Activated naive CD8-positive, alpha-beta T cell treated with anti-CD3 and anti-CD28 coated beads for 36 hours (primary cell): ENCODE results near the gene SHOC1. TPM values are rescaled to one million over a fixed set of nuclear protein-coding genes. Genes with fewer than 3 reads are reported as not detected.

Experiments used
- DNase-seq: peaks from one replicate; pipeline ENCODE4 v3.0.0; 2021
- H3K27ac Mint-ChIP-seq: one replicate; pipeline ENCODE4 v1.8.0; 2022; ENCODE audit warnings: mild to moderate bottlenecking, moderate library complexity, mixed read lengths
- H3K27me3 Mint-ChIP-seq: one replicate; pipeline ENCODE4 v1.8.0; 2022; ENCODE audit warnings: mild to moderate bottlenecking, mixed read lengths
- H3K36me3 Mint-ChIP-seq: one replicate; pipeline ENCODE4 v1.8.0; 2021; ENCODE audit warnings: mild to moderate bottlenecking, mixed read lengths
- H3K4me1 Mint-ChIP-seq: one replicate; pipeline ENCODE4 v1.8.0; 2021; ENCODE audit warnings: mixed read lengths
- H3K4me3 Mint-ChIP-seq: one replicate; pipeline ENCODE4 v1.8.0; 2022; ENCODE audit warnings: mild to moderate bottlenecking, moderate library complexity, mixed read lengths
- H3K9me3 Mint-ChIP-seq: one replicate; pipeline ENCODE4 v1.8.0; 2022; ENCODE audit warnings: mixed read lengths
- total RNA-seq, 2 experiments: library from RNA; stranded (reverse); gene quantifications; one replicate each; pipeline ENCODE4 v1.2.3, GENCODE V29; 2021

SHOC1 gene
- not detected for total RNA-seq

DNA sequence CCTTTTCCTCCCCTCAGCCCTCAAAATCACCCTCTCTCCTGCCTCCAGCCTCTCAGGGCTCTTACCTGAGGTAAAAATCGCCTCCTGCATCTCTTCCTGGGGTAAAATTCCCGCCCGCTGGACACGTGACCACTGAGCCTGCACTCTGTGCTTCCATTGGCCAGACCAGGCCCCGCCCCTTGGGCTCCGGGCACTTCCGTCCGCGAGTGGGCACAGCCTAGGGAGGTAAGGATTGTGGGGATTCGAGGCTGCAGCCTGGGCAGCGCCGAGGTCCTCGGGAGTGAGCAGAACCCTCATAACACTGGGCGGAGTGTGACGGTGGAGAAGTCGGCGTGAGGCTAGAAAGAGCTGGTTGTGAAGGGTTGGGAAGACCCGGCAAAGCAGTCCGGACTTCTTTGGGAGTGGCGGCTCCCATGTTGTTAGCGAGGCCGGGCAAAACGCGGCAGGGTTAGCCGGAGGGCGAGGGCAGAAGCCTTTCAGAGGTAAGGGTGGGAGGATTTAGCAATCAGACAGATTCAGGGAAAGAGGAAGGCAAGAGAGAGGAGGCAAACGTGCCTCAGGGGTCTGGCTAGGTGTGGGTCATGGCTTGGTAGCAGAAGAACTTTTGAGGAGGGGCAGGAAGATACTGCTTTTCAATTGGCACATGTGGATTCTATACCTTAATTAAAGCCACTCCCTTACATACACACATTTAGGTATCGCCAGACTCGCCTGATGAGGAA lies at the start of gene SHOC1:
Gene SHOC1 (minus strand): TSS at position 103 of the 722 bp plus-strand sequence. CDS start 3,519 bp downstream, outside the sequence.
- H3K4me1 Mint-ChIP-seq: no peaks in the 10 kb centered on the region
- no peaks in the 10 kb centered on the region for H3K9me3 Mint-ChIP-seq
- H3K36me3 Mint-ChIP-seq: no peaks in the 10 kb centered on the region
- no peak for DNase-seq
- H3K27me3 Mint-ChIP-seq: no peaks in the 10 kb centered on the region
- H3K27ac Mint-ChIP-seq: no peak within 1 kb of the TSS
- H3K4me3 Mint-ChIP-seq: no peak within 1 kb of the TSS

DNA sequence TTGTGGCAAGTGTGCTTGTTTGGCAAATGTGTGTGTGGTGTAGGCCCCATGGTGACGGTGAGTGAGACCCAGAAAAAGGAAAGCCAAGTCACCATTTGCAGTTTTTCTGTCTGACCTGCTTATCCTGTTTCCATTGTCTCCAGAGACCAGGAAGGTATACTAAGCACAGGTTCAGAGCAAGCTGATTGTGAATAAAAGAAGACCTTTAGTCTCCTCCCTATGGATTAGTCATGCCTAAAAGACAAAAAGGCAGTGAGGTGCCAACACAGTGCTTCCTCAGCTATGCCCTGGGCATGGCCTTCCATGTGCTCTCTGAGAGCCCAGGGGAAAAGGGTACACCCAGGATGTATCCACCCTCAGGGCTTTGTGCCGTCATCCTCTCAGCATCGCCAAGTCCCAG lies 49.2 kb upstream of the SHOC1 start:
- H3K4me1 Mint-ChIP-seq: no peaks in the 10 kb centered on the region
- no peaks in the 10 kb centered on the region for H3K36me3 Mint-ChIP-seq

DNA sequence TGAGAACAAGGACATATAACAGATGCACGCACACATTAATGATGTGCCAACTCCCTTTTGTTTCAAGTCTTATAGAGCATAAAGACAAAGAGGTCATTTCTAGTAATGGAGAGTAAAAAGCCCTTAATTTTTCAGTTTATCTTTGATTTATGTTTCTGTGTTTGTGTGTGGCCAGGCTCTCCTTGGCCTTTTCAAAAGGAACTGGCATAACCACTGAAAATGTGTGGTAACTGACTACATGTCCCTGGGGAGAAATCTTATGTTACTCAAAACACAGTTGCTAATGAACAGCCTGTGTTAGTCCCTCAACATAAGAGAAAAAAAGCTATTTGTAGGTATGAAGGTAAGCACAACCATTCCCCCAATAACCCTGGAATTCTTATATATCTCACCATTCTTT lies 47.6 kb upstream of the SHOC1 start:
- H3K27ac Mint-ChIP-seq: no peak overlapping the region
- H3K4me1 Mint-ChIP-seq: no peaks in the 10 kb centered on the region

More for the DNA sequence above, 49.2 kb upstream of the SHOC1 start:
- DNase-seq: no peak
- Mint-ChIP-seq H3K4me3 (no peak overlapping the region), H3K27me3 (peaks cover 4% of the 10 kb centered on the region), H3K9me3 (no peaks in the 10 kb centered on the region), H3K27ac (no peak overlapping the region)

DNA sequence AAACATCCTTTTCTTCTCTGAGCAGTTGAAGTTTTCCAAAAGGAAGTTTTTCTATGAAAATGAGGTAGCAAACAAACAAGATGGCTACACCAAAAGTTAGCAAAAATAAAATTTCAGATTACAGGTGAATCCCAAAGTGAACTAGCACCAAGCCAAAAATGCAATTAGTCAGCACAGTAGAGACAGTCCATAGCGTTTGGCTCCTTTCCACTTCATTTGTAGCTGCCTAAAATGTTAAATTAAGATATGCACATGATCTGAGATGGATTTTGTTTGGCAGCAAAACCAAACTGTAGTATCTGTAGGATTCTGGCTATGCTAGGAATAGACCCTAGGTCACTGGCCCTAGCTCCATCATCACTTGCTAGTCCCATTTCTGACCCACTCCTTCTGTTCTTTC lies 45.7 kb upstream of the SHOC1 start:
- H3K27me3 Mint-ChIP-seq: peaks cover 13% of the 10 kb centered on the region
- H3K36me3 Mint-ChIP-seq: no peaks in the 10 kb centered on the region
- H3K4me3 Mint-ChIP-seq: no peak overlapping the region
- no peak for DNase-seq
- H3K4me1 Mint-ChIP-seq: no peaks in the 10 kb centered on the region
- no peaks in the 10 kb centered on the region for H3K9me3 Mint-ChIP-seq
- H3K27ac Mint-ChIP-seq: no peak overlapping the region

More for the DNA sequence above, 47.6 kb upstream of the SHOC1 start:
- DNase-seq: no peak
- H3K36me3 Mint-ChIP-seq: no peaks in the 10 kb centered on the region
- H3K9me3 Mint-ChIP-seq: no peaks in the 10 kb centered on the region
- peaks cover 13% of the 10 kb centered on the region for H3K27me3 Mint-ChIP-seq
- H3K4me3 Mint-ChIP-seq: no peak overlapping the region

DNA sequence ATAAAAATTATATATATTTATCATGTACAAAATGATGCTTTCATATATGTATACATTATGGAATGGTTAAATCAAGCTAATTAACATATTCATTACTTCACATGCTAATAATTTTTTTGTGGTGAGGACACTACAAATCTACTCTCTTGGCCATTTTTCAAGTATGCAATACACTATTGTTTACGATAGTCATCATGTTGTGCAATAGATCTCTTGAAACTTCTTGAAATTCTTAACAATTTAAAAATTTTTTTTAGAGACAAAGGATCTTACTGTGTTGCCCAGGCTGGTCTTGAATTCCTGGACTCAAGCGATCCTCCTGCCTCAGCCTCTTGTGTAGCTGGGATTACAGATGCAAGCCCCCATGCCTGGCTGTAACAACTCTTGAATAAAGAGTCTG lies 45.2 kb upstream of the SHOC1 start:
- Mint-ChIP-seq H3K9me3 (no peaks in the 10 kb centered on the region), H3K36me3 (no peaks in the 10 kb centered on the region), H3K4me1 (no peaks in the 10 kb centered on the region), H3K27ac (no peak overlapping the region), H3K27me3 (peaks cover 13% of the 10 kb centered on the region), H3K4me3 (no peak overlapping the region)
- no peak for DNase-seq

- Mint-ChIP-seq H3K9me3 (no peaks in the 10 kb centered on the region), H3K4me3 (no peak overlapping the region), H3K36me3 (no peaks in the 10 kb centered on the region), H3K4me1 (no peaks in the 10 kb centered on the region), H3K27ac (no peak overlapping the region), H3K27me3 (peaks cover 13% of the 10 kb centered on the region)
- DNase-seq: no peak
These were observed 44.6 kb upstream of the SHOC1 start for GRCh38 chr9:111839387-111839786.

GRCh38 chr9:111838439-111838838 lies 43.7 kb upstream of the SHOC1 start:
- H3K27ac Mint-ChIP-seq: no peak overlapping the region
- H3K9me3 Mint-ChIP-seq: no peaks in the 10 kb centered on the region
- H3K4me1 Mint-ChIP-seq: no peaks in the 10 kb centered on the region
- no peaks in the 10 kb centered on the region for H3K36me3 Mint-ChIP-seq
- no peak for DNase-seq
- no peak overlapping the region for H3K4me3 Mint-ChIP-seq
- H3K27me3 Mint-ChIP-seq: peaks cover 13% of the 10 kb centered on the region

- no peak overlapping the region for H3K4me3 Mint-ChIP-seq
- H3K36me3 Mint-ChIP-seq: no peaks in the 10 kb centered on the region
- no peaks in the 10 kb centered on the region for H3K9me3 Mint-ChIP-seq
- no peak overlapping the region for H3K27ac Mint-ChIP-seq
- peaks cover 13% of the 10 kb centered on the region for H3K27me3 Mint-ChIP-seq
- no peak for DNase-seq
- H3K4me1 Mint-ChIP-seq: no peaks in the 10 kb centered on the region
These were observed 41.6 kb upstream of the SHOC1 start for GRCh38 chr9:111836311-111836710.

DNA sequence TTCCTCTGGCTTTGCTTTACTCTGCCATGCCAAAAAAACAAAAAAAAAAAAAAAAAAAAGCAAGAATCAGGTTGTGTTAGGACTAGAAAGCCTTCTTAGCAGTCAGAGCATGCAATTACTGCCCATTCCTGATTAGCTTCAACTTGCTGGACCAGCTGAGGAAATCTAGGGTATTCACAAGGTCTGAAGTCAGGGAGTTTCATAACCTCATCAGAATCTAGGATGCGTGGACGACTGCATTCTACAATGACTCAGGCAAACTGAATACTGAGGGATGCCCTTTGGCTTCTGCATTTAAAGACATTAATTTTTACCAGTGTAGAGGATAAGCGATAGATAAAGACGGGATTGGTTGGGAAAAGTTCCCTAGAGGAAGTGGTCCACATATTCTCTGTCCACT lies 39.2 kb upstream of the SHOC1 start:
- no peaks in the 10 kb centered on the region for H3K9me3 Mint-ChIP-seq
- peaks cover 8% of the 10 kb centered on the region for H3K27me3 Mint-ChIP-seq

GRCh38 chr9:111832449-111832848 lies 37.7 kb upstream of the SHOC1 start:
- Mint-ChIP-seq H3K4me1 (no peaks in the 10 kb centered on the region), H3K36me3 (no peaks in the 10 kb centered on the region), H3K27ac (no peak overlapping the region), H3K4me3 (no peak overlapping the region), H3K9me3 (no peaks in the 10 kb centered on the region), H3K27me3 (no peaks in the 10 kb centered on the region)
- DNase-seq: no peak

More for the DNA sequence above, 39.2 kb upstream of the SHOC1 start:
- H3K27ac Mint-ChIP-seq: no peak overlapping the region
- no peaks in the 10 kb centered on the region for H3K4me1 Mint-ChIP-seq
- no peaks in the 10 kb centered on the region for H3K36me3 Mint-ChIP-seq
- no peak overlapping the region for H3K4me3 Mint-ChIP-seq
- DNase-seq: no peak

- DNase-seq: no peak
- no peaks in the 10 kb centered on the region for H3K27me3 Mint-ChIP-seq
- no peak overlapping the region for H3K27ac Mint-ChIP-seq
- H3K9me3 Mint-ChIP-seq: no peaks in the 10 kb centered on the region
- H3K4me3 Mint-ChIP-seq: no peak overlapping the region
- no peaks in the 10 kb centered on the region for H3K4me1 Mint-ChIP-seq
- H3K36me3 Mint-ChIP-seq: no peaks in the 10 kb centered on the region
These were observed 36.8 kb upstream of the SHOC1 start for GRCh38 chr9:111831371-111832108.

DNA sequence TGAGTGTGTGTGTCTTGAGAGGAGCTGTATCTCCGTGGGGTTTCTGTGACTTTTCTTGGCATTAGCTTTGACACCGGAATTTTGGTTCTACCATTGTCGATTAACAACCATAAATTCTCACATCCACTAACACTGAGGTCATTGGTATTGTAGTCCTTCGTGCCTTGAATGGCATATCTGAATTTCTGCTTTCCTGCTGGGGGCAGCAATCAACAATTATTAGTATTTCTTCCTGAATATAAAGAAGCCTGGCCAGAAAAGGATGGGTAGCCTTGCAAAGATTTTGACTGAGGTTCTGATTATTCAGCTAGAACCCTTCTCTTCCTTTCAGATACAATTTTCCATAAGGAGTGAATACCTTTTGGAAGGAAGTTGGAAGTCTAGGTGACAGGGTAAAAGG lies 33.5 kb upstream of the SHOC1 start:
- H3K27ac Mint-ChIP-seq: no peak overlapping the region
- no peaks in the 10 kb centered on the region for H3K27me3 Mint-ChIP-seq
- no peaks in the 10 kb centered on the region for H3K9me3 Mint-ChIP-seq
- H3K4me3 Mint-ChIP-seq: no peak overlapping the region
- H3K36me3 Mint-ChIP-seq: no peaks in the 10 kb centered on the region
- H3K4me1 Mint-ChIP-seq: no peaks in the 10 kb centered on the region
- DNase-seq: no peak

GRCh38 chr9:111825468-111826145 lies 30.9 kb upstream of the SHOC1 start:
- Mint-ChIP-seq H3K27me3 (peaks cover 6% of the 10 kb centered on the region), H3K36me3 (no peaks in the 10 kb centered on the region), H3K9me3 (no peaks in the 10 kb centered on the region), H3K4me3 (no peak overlapping the region), H3K27ac (no peak overlapping the region), H3K4me1 (no peaks in the 10 kb centered on the region)
- DNase-seq: no peak

- H3K9me3 Mint-ChIP-seq: no peaks in the 10 kb centered on the region
- DNase-seq: no peak
- H3K4me3 Mint-ChIP-seq: no peak overlapping the region
- H3K27ac Mint-ChIP-seq: no peak overlapping the region
- H3K27me3 Mint-ChIP-seq: peaks cover 6% of the 10 kb centered on the region
- no peaks in the 10 kb centered on the region for H3K4me1 Mint-ChIP-seq
- H3K36me3 Mint-ChIP-seq: no peaks in the 10 kb centered on the region
These were observed 26.3 kb upstream of the SHOC1 start for GRCh38 chr9:111821006-111821528.

DNA sequence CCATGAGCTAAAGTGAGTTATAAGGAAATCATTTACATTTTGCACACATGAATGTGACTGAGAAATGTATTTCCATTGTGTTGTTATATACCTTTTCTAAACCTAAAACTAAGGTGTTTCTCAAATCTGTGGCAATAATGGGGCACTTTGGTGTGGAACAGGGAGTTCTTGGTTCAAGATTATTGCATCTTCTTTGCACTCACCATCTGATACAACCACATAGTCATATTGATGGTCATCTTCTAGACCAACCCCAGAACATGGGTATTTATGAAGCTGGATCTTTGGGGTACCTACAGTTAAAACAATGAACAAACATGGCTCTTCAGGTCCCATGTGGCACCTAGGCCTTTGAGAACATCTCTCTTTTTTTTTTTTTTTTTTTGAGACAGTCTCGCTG lies 24.6 kb upstream of the SHOC1 start:
- no peak overlapping the region for H3K27ac Mint-ChIP-seq
- H3K27me3 Mint-ChIP-seq: peaks cover 6% of the 10 kb centered on the region
- H3K4me1 Mint-ChIP-seq: no peaks in the 10 kb centered on the region
- no peaks in the 10 kb centered on the region for H3K9me3 Mint-ChIP-seq
- no peak overlapping the region for H3K4me3 Mint-ChIP-seq
- DNase-seq: no peak
- H3K36me3 Mint-ChIP-seq: no peaks in the 10 kb centered on the region
